ENCODE measurements around the gene FRMD4A.

- no peak for TF ChIP-seq CTCF (IDR thresholded peaks at IDR 0.05; ENCODE audit: insufficient read depth, low read length, poor library complexity, severe bottlenecking)
- no peak for TF ChIP-seq EZH2phosphoT487 (conservative IDR thresholded peaks at IDR 0.05; ENCODE audit: low read length)
Observed at GRCh38 chr10:13812804-13813203, 517.9 kb downstream of the FRMD4A start.

Measured in SU-DHL-6 (cell line).